K562 (cell line): Measurements from ENCODE around the gene TLX2. TPM values are rescaled to one million over a fixed set of nuclear protein-coding genes. Genes with fewer than 3 reads are reported as not detected.
A peak's percentile ranks its signal among the peaks of the same experiment; 100 is the strongest.

ENCODE experiments used
- ATAC-seq: fragments of 200-7000 bp; cut with Tn5 transposase; 3 replicates; pipeline ENCODE4 v1.9.1; 2020; ENCODE audit warnings: moderate library complexity
- BruUV-seq: library from RNA; stranded (reverse); fragments of 400-500 nt; replicated peaks from 2 replicates; lab custom pipeline; 2021; lab: Mats Ljungman, UMichigan
- CTCF ChIA-PET: fragments of 300-600 bp; formaldehyde crosslinking; extraction: SDS; loops from one replicate; lab custom pipeline; 2021; ENCODE audit warnings: low intra/inter-chr PET ratio; lab: Yijun Ruan, JAX
- POLR2A ChIA-PET: fragments of 300-600, 350-650 bp; sonication (Branson Sonifier 250); formaldehyde crosslinking; extraction: SDS; loops from one replicate; lab custom pipeline; 2021; ENCODE audit warnings: antibody characterized with exemption, inconsistent platforms; lab: Yijun Ruan, JAX
- DNase-seq, 4 experiments: peaks; one replicate each; pipeline versions ENCODE4 v3.0.0 to v3.0.0-alpha.2; 2011 to 2018; ENCODE audit warnings: low spot score in 3 of 4, mixed read lengths in 3 of 4; ENCODE audit errors: extremely low read depth in 1 of 4
- FAIRE-seq: peaks from 2 replicates; lab custom pipeline; 2011; peaks lifted over from hg19 to GRCh38; lab: Jason Lieb, UNC
- H2AFZ ChIP-seq: 2 replicates; pipeline ENCODE4 v1.6.0; 2011; ENCODE audit warnings: low read depth, low read length, control low read depth, inconsistent platforms
- H3K27ac ChIP-seq: fragments of 200-600 bp; 3 replicates; pipeline ENCODE4 v1.8.0; 2011; ENCODE audit warnings: low read depth, mild to moderate bottlenecking, control low read depth, inconsistent platforms, low read length, moderate library complexity, mixed read lengths; ENCODE audit errors: extremely low read depth
- H3K27me3 ChIP-seq, 2 experiments: fragments of 300-600 bp in 1 of 2; 2 replicates in 1 of 2; 3 replicates in 1 of 2; pipeline versions ENCODE4 v1.6.0 to v1.8.0; 2011; ENCODE audit warnings: inconsistent platforms in 2 of 2, low read length in 2 of 2, mild to moderate bottlenecking in 1 of 2, mixed read lengths in 1 of 2, moderate library complexity in 1 of 2; ENCODE audit not compliant: control insufficient read depth in 2 of 2, insufficient read depth in 2 of 2
- H3K36me3 ChIP-seq: fragments of 300-600 bp; 3 replicates; pipeline ENCODE4 v1.8.0; 2011; ENCODE audit warnings: mild to moderate bottlenecking, low read length, inconsistent platforms; ENCODE audit not compliant: control insufficient read depth, insufficient read depth
- H3K4me1 ChIP-seq, 2 experiments: fragments of 200-600 bp in 1 of 2; replicated peaks in 1 of 2; 2 replicates in 1 of 2; 3 replicates in 1 of 2; pipeline versions ENCODE4 v1.5.1 to v1.8.0; 2011; ENCODE audit warnings: inconsistent platforms in 2 of 2, low read length in 2 of 2, mild to moderate bottlenecking in 1 of 2, mixed read lengths in 1 of 2, moderate library complexity in 1 of 2; ENCODE audit not compliant: control insufficient read depth in 2 of 2, insufficient read depth in 2 of 2
- H3K4me2 ChIP-seq: 2 replicates; pipeline ENCODE4 v1.6.1; 2011; ENCODE audit warnings: low read length, control low read depth, inconsistent platforms, mixed read lengths; ENCODE audit not compliant: insufficient read depth
- H3K4me3 ChIP-seq: fragments of 200-600 bp; sonication (generic), shearing (Covaris generic); 2 replicates; pipeline ENCODE4 v1.5.1; 2016; ENCODE audit warnings: control low read depth, inconsistent platforms
- H3K79me2 ChIP-seq: fragments of 200-600 bp; 3 replicates; pipeline ENCODE4 v1.8.0; 2011; ENCODE audit warnings: low read length, inconsistent platforms; ENCODE audit not compliant: control insufficient read depth, insufficient read depth
- H3K9ac ChIP-seq, 2 experiments: 2 replicates each; pipeline versions ENCODE4 v1.6.0 to v1.6.1; 2011; ENCODE audit warnings: low read depth in 2 of 2, low read length in 2 of 2, control low read depth in 1 of 2, inconsistent platforms in 1 of 2, mild to moderate bottlenecking in 1 of 2, mixed read lengths in 1 of 2; ENCODE audit not compliant: insufficient read depth in 1 of 2
- H3K9me1 ChIP-seq: one replicate; pipeline ENCODE4 v1.6.0; 2011; ENCODE audit warnings: inconsistent platforms, mild to moderate bottlenecking, low read length, moderate library complexity; ENCODE audit not compliant: control insufficient read depth, insufficient read depth
- H3K9me3 ChIP-seq: replicated peaks from 2 replicates; pipeline ENCODE4 v1.5.1; 2011; ENCODE audit warnings: low read depth, low read length, inconsistent platforms; ENCODE audit not compliant: control insufficient read depth, insufficient read depth
- H4K20me1 ChIP-seq: replicated peaks from 2 replicates; pipeline ENCODE4 v1.6.1; 2011; ENCODE audit warnings: low read length, inconsistent platforms, mixed read lengths; ENCODE audit not compliant: control insufficient read depth, insufficient read depth
- E2F8 ChIP-seq: fragments of 450-650 bp; IDR thresholded peaks from 2 replicates; pipeline ENCODE4 v1.7.1; 2018; ENCODE audit warnings: mild to moderate bottlenecking, low read depth; ENCODE audit not compliant: partially characterized antibody
- LARP7 ChIP-seq: fragments of 450-650 bp; IDR thresholded peaks from 2 replicates; pipeline ENCODE4 v1.6.1; 2016
- ZNF766 ChIP-seq: fragments of 200-800 bp; sonication (Bioruptor generic); conservative IDR thresholded peaks from 2 replicates; pipeline ENCODE4 v1.6.1; 2016; ENCODE audit warnings: missing genetic modification characterization, missing compliant biosample characterization
- WGBS: fragments of 100-300 bp; shearing (Covaris generic); methylation state at CpG from one replicate; pipeline ENCODE4 v1.1.6; 2016; ENCODE audit warnings: low coverage, mixed read lengths; ENCODE audit not compliant: insufficient coverage; ENCODE audit errors: missing lambda C conversion rate; 5-methylcytosine and 5-hydroxymethylcytosine counted together
- in situ Hi-C: fragments of 300-500 bp; cut with MboI; formaldehyde crosslinking; loops from 4 replicates; pipeline ENCODE4 v1.15.0; 2018; ENCODE audit warnings: inconsistent platforms, mixed read lengths
- intact Hi-C: fragments of 100-400 bp; cut with micrococcal nuclease; formaldehyde crosslinking; loops from 2 replicates; pipeline ENCODE4 v1.14.2; 2022
- polyA plus RNA-seq, 8 experiments: library from polyadenylated mRNA; depleted of rRNA in 4 of 8; stranded (reverse) in 5 of 8; unstranded in 3 of 8; fragments of >200 nt; fragmentation: Nextera tagmentation in 2 of 8; fragmentation: Illumina TruSeq in 1 of 8; extraction: Ambion mirVana in 2 of 8; extraction: Trizol in 1 of 8; gene quantifications; 2 replicates each; pipeline versions ENCODE4 v1.2.1 to v1.2.3, GENCODE V29; 2011 to 2014; ENCODE audit warnings: inconsistent platforms in 1 of 8, missing spikeins in 1 of 8
- total RNA-seq, 7 experiments: library from RNA; depleted of rRNA in 6 of 7; stranded (reverse); fragments of >200 nt in 6 of 7; fragmentation: Illumina TruSeq in 2 of 7; extraction: Trizol in 2 of 7; gene quantifications; 2 replicates each; pipeline versions ENCODE4 v1.2.1 to v1.2.3, GENCODE V29; 2011 to 2021; ENCODE audit warnings: low replicate concordance in 1 of 7

TLX2 gene
- total and polyA plus RNA-seq, 9 of the 15 experiments (the other 6 are each of a cell fraction or from before 2014, with no cell fraction given), result not detected

- peaks cover 29% of the 10 kb centered on the region for H3K36me3 ChIP-seq
- in situ Hi-C loops, result no loop called here
- DNase-seq, result no peak
- no peaks in the 10 kb centered on the region for H3K27me3 ChIP-seq
- no peak for FAIRE-seq
- no peak overlapping the region for H3K27ac ChIP-seq
- peak overlapping the region; percentile 86 for H3K4me3 ChIP-seq
- intact Hi-C loops, result no loop called here
- WGBS, result 57% methylated on average over 3 of the region's 3 CpGs
- peak overlapping the region; percentile 99 for H3K4me2 ChIP-seq
- no peak overlapping the region for H2AFZ ChIP-seq
- peaks cover 32% of the 10 kb centered on the region for H3K79me2 ChIP-seq
- no peak for TF ChIP-seq LARP7
- no peak for TF ChIP-seq E2F8
- no peak for TF ChIP-seq ZNF766 (CRISPR knock-in tag)
- H3K4me1 ChIP-seq, result peaks cover 8 to 23% of the 10 kb centered on the region in 2 experiments; a peak in 4 of 5 replicates
- H3K9me1 ChIP-seq, result no peaks in the 10 kb centered on the region
- H3K9me3 ChIP-seq, result no peaks in the 10 kb centered on the region
- peak overlapping the region; percentile 83 to 93 for H3K9ac ChIP-seq
- ATAC-seq, result no peak
- ChIA-PET POLR2A (interaction anchor here (0.7 to 3.9 kb wide), 10 partner anchors 8 to 275 kb away, joined by 3 to 28 read pairs (median 4); partner anchors contain the start of genes MRPL53 and WBP1), CTCF (no interaction called here)
- no TSS peak for BruUV-seq
- no peaks in the 10 kb centered on the region; the same call in 1 of the 2 replicates for H4K20me1 ChIP-seq
Measured at GRCh38 chr2:74481431-74481830, 32.8 kb upstream of the TLX2 start.
